Ovary (tissue), 3 donors: ENCODE results near the gene CHD9.

Experiments used
- CTCF ChIP-seq, 3 donors: fragments of 450-650 bp in 2 of 3; fragments of 200-600 bp in 1 of 3; IDR thresholded peaks; one replicate each; pipeline versions ENCODE4 v1.5.1 to v1.8.0; 2016 to 2022; ENCODE audit warnings: antibody characterized with exemption in 3 of 3, mild to moderate bottlenecking in 1 of 3
- EP300 ChIP-seq: sonication (generic); formaldehyde crosslinking; IDR thresholded peaks from one replicate; pipeline ENCODE4 v1.6.1; 2017; ENCODE audit warnings: antibody characterized with exemption
- POLR2A ChIP-seq: fragments of 450-650 bp; IDR thresholded peaks from one replicate; pipeline ENCODE4 v1.6.1; 2017; ENCODE audit warnings: antibody characterized with exemption, mild to moderate bottlenecking, moderate library complexity
- donor health status: DM: no; HTN: no; CAD: no.

GRCh38 chr16:53048139-53048915, 6.5 kb upstream of the CHD9 start:
- TF ChIP-seq POLR2A (no peak), EP300 (no peak), CTCF (IDR thresholded peaks at IDR 0.05) (no peak)
